Mesothelial cell of epicardium (in vitro differentiated cells): ENCODE results near the gene MGAT5. TPM values are rescaled to one million over a fixed set of nuclear protein-coding genes. Genes with fewer than 3 reads are reported as not detected.

Experiments used
- DNase-seq, 2 experiments: peaks; one replicate each; pipeline ENCODE4 v3.0.0; 2021; ENCODE audit warnings: low spot score in 2 of 2; ENCODE audit not compliant: unreplicated experiment in 2 of 2
- H3K27ac Mint-ChIP-seq: 2 replicates; pipeline ENCODE4 v1.8.0; 2021; ENCODE audit warnings: mixed read lengths
- H3K27me3 Mint-ChIP-seq: 2 replicates; pipeline ENCODE4 v1.8.0; 2021; ENCODE audit warnings: low read depth, mixed read lengths
- H3K36me3 Mint-ChIP-seq: 2 replicates; pipeline ENCODE4 v1.8.0; 2021; ENCODE audit warnings: mixed read lengths
- H3K4me1 Mint-ChIP-seq: 2 replicates; pipeline ENCODE4 v1.8.0; 2021; ENCODE audit warnings: mixed read lengths
- H3K4me3 Mint-ChIP-seq: 2 replicates; pipeline ENCODE4 v1.8.0; 2021; ENCODE audit warnings: mild to moderate bottlenecking, moderate library complexity, mixed read lengths
- H3K9me3 Mint-ChIP-seq: 2 replicates; pipeline ENCODE4 v1.8.0; 2021; ENCODE audit warnings: mixed read lengths
- CTCF ChIP-seq: fragments of 200-600 bp; sonication (generic); IDR thresholded peaks from one replicate; pipeline ENCODE4 v1.5.0; 2021; ENCODE audit warnings: antibody characterized with exemption; ENCODE audit not compliant: unreplicated experiment
- total RNA-seq: library from RNA; stranded (reverse); gene quantifications from 3 replicates; pipeline ENCODE4 v1.2.1, GENCODE V29; 2021

Gene MGAT5
- total RNA-seq, 1 donor from 2014 or later = 41.1 TPM

- Mint-ChIP-seq H3K27me3 (no peaks in the 10 kb centered on the region), H3K4me3 (no peak overlapping the region), H3K9me3 (peaks cover 10% of the 10 kb centered on the region), H3K36me3 (peaks cover 8% of the 10 kb centered on the region), H3K4me1 (peaks cover 27% of the 10 kb centered on the region), H3K27ac (no peak overlapping the region)
- no peak for TF ChIP-seq CTCF
- no peak for DNase-seq
Observed at GRCh38 chr2:134218414-134218813, 35.5 kb upstream of the MGAT5 start.

GRCh38 chr2:134218930-134219658, 34.8 kb upstream of the MGAT5 start:
- H3K9me3 Mint-ChIP-seq = peaks cover 10% of the 10 kb centered on the region
- peaks cover 8% of the 10 kb centered on the region for H3K36me3 Mint-ChIP-seq
- H3K4me1 Mint-ChIP-seq = peaks cover 27% of the 10 kb centered on the region
- TF ChIP-seq CTCF = no peak
- no peak overlapping the region for H3K4me3 Mint-ChIP-seq
- H3K27me3 Mint-ChIP-seq = no peaks in the 10 kb centered on the region
- DNase-seq = no peak
- H3K27ac Mint-ChIP-seq = no peak overlapping the region

- H3K4me1 Mint-ChIP-seq = peaks cover 27% of the 10 kb centered on the region
- no peak overlapping the region for H3K4me3 Mint-ChIP-seq
- no peaks in the 10 kb centered on the region for H3K36me3 Mint-ChIP-seq
- no peaks in the 10 kb centered on the region for H3K9me3 Mint-ChIP-seq
- TF ChIP-seq CTCF = no peak
- no peak overlapping the region for H3K27ac Mint-ChIP-seq
- no peak for DNase-seq
- no peaks in the 10 kb centered on the region for H3K27me3 Mint-ChIP-seq
Observed at GRCh38 chr2:134220344-134220974, 33.4 kb upstream of the MGAT5 start.

GRCh38 chr2:134224005-134224404, 29.9 kb upstream of the MGAT5 start:
- DNase-seq = no peak
- H3K9me3 Mint-ChIP-seq = peaks cover 13% of the 10 kb centered on the region
- no peak for TF ChIP-seq CTCF
- H3K36me3 Mint-ChIP-seq = peaks cover 4% of the 10 kb centered on the region
- peaks cover 15% of the 10 kb centered on the region for H3K4me1 Mint-ChIP-seq
- H3K27ac Mint-ChIP-seq = no peak overlapping the region
- no peaks in the 10 kb centered on the region for H3K27me3 Mint-ChIP-seq
- H3K4me3 Mint-ChIP-seq = no peak overlapping the region

GRCh38 chr2:134225173-134225572, 28.7 kb upstream of the MGAT5 start:
- DNase-seq = no peak
- Mint-ChIP-seq H3K27me3 (no peaks in the 10 kb centered on the region), H3K27ac (no peak overlapping the region), H3K4me1 (peaks cover 13% of the 10 kb centered on the region), H3K9me3 (peaks cover 22% of the 10 kb centered on the region), H3K36me3 (peaks cover 9% of the 10 kb centered on the region), H3K4me3 (no peak overlapping the region)
- no peak for TF ChIP-seq CTCF
